Ovary (tissue), 9 donors: Measurements from ENCODE around the gene GATAD1. TPM values are rescaled to one million over a fixed set of nuclear protein-coding genes. Genes with fewer than 3 reads are reported as not detected.

Experiments used
- DNase-seq, 5 donors: peaks; one replicate each; pipeline ENCODE4 v3.0.0-alpha.2; 2019 to 2020
- H3K27ac ChIP-seq, 2 donors: fragments of 200-600 bp; one replicate each; pipeline versions ENCODE4 v1.5.1 to v1.8.0; 2019 to 2022
- H3K27me3 ChIP-seq: fragments of 200-600 bp; one replicate; pipeline ENCODE4 v1.8.0; 2022
- H3K36me3 ChIP-seq: fragments of 200-600 bp; sonication (generic); one replicate; pipeline ENCODE4 v1.5.1; 2019
- H3K4me1 ChIP-seq: one replicate; pipeline ENCODE4 v1.8.1; 2013; ENCODE audit warnings: mild to moderate bottlenecking, moderate library complexity; ENCODE audit not compliant: insufficient read depth
- H3K4me3 ChIP-seq: fragments of 200-600 bp; sonication (generic); one replicate; pipeline ENCODE4 v1.5.1; 2017
- H3K9me3 ChIP-seq, 2 donors: fragments of 200-600 bp in 1 of 2; sonication (generic) in 1 of 2; one replicate each; pipeline versions ENCODE4 v1.5.1 to v1.8.1; 2013 to 2019; ENCODE audit warnings: mild to moderate bottlenecking in 1 of 2, moderate library complexity in 1 of 2
- EP300 ChIP-seq: sonication (generic); formaldehyde crosslinking; IDR thresholded peaks from one replicate; pipeline ENCODE4 v1.6.1; 2017; ENCODE audit warnings: antibody characterized with exemption
- POLR2A ChIP-seq: fragments of 450-650 bp; IDR thresholded peaks from one replicate; pipeline ENCODE4 v1.6.1; 2017; ENCODE audit warnings: antibody characterized with exemption, mild to moderate bottlenecking, moderate library complexity
- WGBS, 3 donors: extraction: QIAGEN DNeasy Blood & Tissue Kit in 1 of 3; methylation state at CpG; one replicate each; pipeline versions ENCODE4 v1.1.5 to v1.1.7; 2013 to 2017; 5-methylcytosine and 5-hydroxymethylcytosine counted together
- intact Hi-C, 4 donors: fragments of 100-400 bp; cut with DNase I; formaldehyde crosslinking; loops; one replicate each; pipeline versions ENCODE4 v1.11.0 to v1.15.1; 2022 to 2023
- polyA plus RNA-seq, 2 donors: library from polyadenylated mRNA; stranded (reverse); fragments of 200-250 nt in 1 of 2; fragments of 350-450 nt in 1 of 2; fragmentation: Illumina TruSeq in 1 of 2; extraction: RNeasy Lipid Tissue Mini Kit (QIAGEN cat#74804) in 1 of 2; gene quantifications; one replicate each; pipeline ENCODE4 v1.2.3, GENCODE V29; 2013 to 2014
- total RNA-seq, 7 donors: library from RNA; depleted of rRNA in 2 of 7; stranded (reverse); fragments of >200 nt in 2 of 7; fragmentation: NEBNext Ultra II Directional in 3 of 7; extraction: Animal tissue kit (Norgen Biotek cat#: 25700) in 3 of 7; gene quantifications; one replicate each; pipeline versions ENCODE4 v1.1.0 to v1.2.4, GENCODE V29; 2016 to 2023
- TF ChIP-seq, protein P1 (sequence below), 3 donors: fragments of 450-650 bp in 2 of 3; fragments of 200-600 bp in 1 of 3; IDR thresholded peaks; one replicate each; pipeline versions ENCODE4 v1.5.1 to v1.8.0; 2016 to 2022; ENCODE audit warnings: antibody characterized with exemption in 3 of 3, mild to moderate bottlenecking in 1 of 3
- donor health status: DM: no; HTN: no; CAD: no; lungs with moderate emphysema.
- donor health status: DM: no; HTN: no; CAD: no.
- donor health status: Bipolar disorder and iron deficiency.
- donor health status: DM: yes; HTN: yes; CAD: no.
- donor health status: DM: no; HTN: no; CAD: no.
- donor health status: DM: yes; HTN: yes; CAD: no.

The GATAD1 gene
- total and polyA plus RNA-seq, 9 donors, result 30.8 to 59.1 (median 39.7) TPM

GRCh38 chr7:92448205-92448747 lies 994 bp downstream of the GATAD1 start:
- peak; percentile 38 to 65 (median 54) for DNase-seq
- H3K36me3 ChIP-seq, result no peaks in the 10 kb centered on the region
- H3K9me3 ChIP-seq, result no peaks in the 10 kb centered on the region
- 1% methylated on average over 11 of the region's 11 CpGs for WGBS, 3 donors
- H3K4me1 ChIP-seq, result peaks cover 1% of the 10 kb centered on the region
- intact Hi-C loops, result loop anchor here in 2 of 4 donors (5.0 to 10.0 kb wide), 3 partner anchors 203 to 566 kb away; partner anchors contain the start of genes ANKIB1 (in 1 of the 2), KRIT1 (in 1 of the 2), LRRD1 (in 1 of the 2) and MTERF1 (in 1 of the 2)
- TF ChIP-seq, protein P1, sequence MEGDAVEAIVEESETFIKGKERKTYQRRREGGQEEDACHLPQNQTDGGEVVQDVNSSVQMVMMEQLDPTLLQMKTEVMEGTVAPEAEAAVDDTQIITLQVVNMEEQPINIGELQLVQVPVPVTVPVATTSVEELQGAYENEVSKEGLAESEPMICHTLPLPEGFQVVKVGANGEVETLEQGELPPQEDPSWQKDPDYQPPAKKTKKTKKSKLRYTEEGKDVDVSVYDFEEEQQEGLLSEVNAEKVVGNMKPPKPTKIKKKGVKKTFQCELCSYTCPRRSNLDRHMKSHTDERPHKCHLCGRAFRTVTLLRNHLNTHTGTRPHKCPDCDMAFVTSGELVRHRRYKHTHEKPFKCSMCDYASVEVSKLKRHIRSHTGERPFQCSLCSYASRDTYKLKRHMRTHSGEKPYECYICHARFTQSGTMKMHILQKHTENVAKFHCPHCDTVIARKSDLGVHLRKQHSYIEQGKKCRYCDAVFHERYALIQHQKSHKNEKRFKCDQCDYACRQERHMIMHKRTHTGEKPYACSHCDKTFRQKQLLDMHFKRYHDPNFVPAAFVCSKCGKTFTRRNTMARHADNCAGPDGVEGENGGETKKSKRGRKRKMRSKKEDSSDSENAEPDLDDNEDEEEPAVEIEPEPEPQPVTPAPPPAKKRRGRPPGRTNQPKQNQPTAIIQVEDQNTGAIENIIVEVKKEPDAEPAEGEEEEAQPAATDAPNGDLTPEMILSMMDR (IDR thresholded peaks at IDR 0.05), result peak in 1 of 3 donors; percentile 31
- TF ChIP-seq EP300, result no peak
- peak overlapping the region; percentile 98 for H3K4me3 ChIP-seq
- H3K27me3 ChIP-seq, result no peaks in the 10 kb centered on the region
- peak overlapping the region; percentile 80 to 95 for H3K27ac ChIP-seq

GRCh38 chr7:92451645-92452044 lies 4.4 kb downstream of the GATAD1 start:
- peaks cover 1% of the 10 kb centered on the region for H3K4me1 ChIP-seq
- H3K27ac ChIP-seq, result no peak overlapping the region
- H3K27me3 ChIP-seq, result no peaks in the 10 kb centered on the region
- no peaks in the 10 kb centered on the region for H3K36me3 ChIP-seq
- H3K9me3 ChIP-seq, result no peaks in the 10 kb centered on the region
- H3K4me3 ChIP-seq, result no peak overlapping the region
- WGBS, 3 donors, result 95 to 96% (median 95%) methylated on average over 2 of the region's 2 CpGs
- TF ChIP-seq POLR2A (no peak), EP300 (no peak)
- TF ChIP-seq, protein P1 (IDR thresholded peaks at IDR 0.05), result no peak
- DNase-seq, result no peak
- intact Hi-C loops, result no loop called here

GRCh38 chr7:92456236-92456635 lies 9.0 kb downstream of the GATAD1 start:
- no peaks in the 10 kb centered on the region for H3K27me3 ChIP-seq
- no peaks in the 10 kb centered on the region for H3K36me3 ChIP-seq
- no peak overlapping the region for H3K4me3 ChIP-seq
- H3K9me3 ChIP-seq, result no peaks in the 10 kb centered on the region
- 85 to 94% (median 88%) methylated on average over 2 of the region's 2 CpGs for WGBS, 3 donors
- intact Hi-C loops, result no loop called here
- no peaks in the 10 kb centered on the region for H3K4me1 ChIP-seq
- no peak for TF ChIP-seq POLR2A
- TF ChIP-seq EP300, result no peak
- TF ChIP-seq, protein P1 (IDR thresholded peaks at IDR 0.05), result no peak
- DNase-seq, result no peak
- no peak overlapping the region for H3K27ac ChIP-seq

- H3K27me3 ChIP-seq, result no peaks in the 10 kb centered on the region
- no peak overlapping the region for H3K4me3 ChIP-seq
- WGBS, 3 donors, result 71 to 86% (median 76%) methylated on average over 2 of the region's 2 CpGs
- H3K4me1 ChIP-seq, result no peaks in the 10 kb centered on the region
- no peaks in the 10 kb centered on the region for H3K36me3 ChIP-seq
- no peaks in the 10 kb centered on the region for H3K9me3 ChIP-seq
- intact Hi-C loops, result no loop called here
- no peak for DNase-seq
- TF ChIP-seq POLR2A (no peak), EP300 (no peak)
- TF ChIP-seq, protein P1 (IDR thresholded peaks at IDR 0.05), result no peak
- H3K27ac ChIP-seq, result no peak overlapping the region
Observed at GRCh38 chr7:92460109-92460508, 12.8 kb downstream of the GATAD1 start.
